CD4-positive, alpha-beta memory T cell (primary cell): ENCODE data around the gene TSPAN31. TPM values are rescaled to one million over a fixed set of nuclear protein-coding genes. Genes with fewer than 3 reads are reported as not detected.

Experiments used
- CTCF ChIA-PET: fragments of 350-600 bp; sonication (Branson Sonifier 250); formaldehyde crosslinking; loops from one replicate; lab custom pipeline; 2021; ENCODE audit warnings: inconsistent platforms; ENCODE audit not compliant: partially characterized antibody; lab: Charles Lee
- POLR2A ChIA-PET: fragments of 350-600 bp; sonication (Branson Sonifier 250); formaldehyde crosslinking; loops from one replicate; lab custom pipeline; 2021; ENCODE audit not compliant: partially characterized antibody; lab: Charles Lee
- DNase-seq, 5 donors: peaks; one replicate each; pipeline versions ENCODE4 v3.0.0 to v3.0.0-alpha.2; 2020 to 2022; ENCODE audit warnings: mixed read lengths in 1 of 5
- H3K27ac ChIP-seq: one replicate; pipeline ENCODE4 v1.7.0; 2013; ENCODE audit warnings: low read depth, low read length
- H3K27me3 ChIP-seq: 2 replicates; pipeline ENCODE4 v1.7.0; 2013; ENCODE audit warnings: mild to moderate bottlenecking, low read length, moderate library complexity; ENCODE audit not compliant: insufficient read depth
- H3K36me3 ChIP-seq: 2 replicates; pipeline ENCODE4 v1.7.0; 2013; ENCODE audit warnings: mild to moderate bottlenecking, low read length, moderate library complexity; ENCODE audit not compliant: insufficient read depth
- H3K4me1 ChIP-seq: 2 replicates; pipeline ENCODE4 v1.7.0; 2013; ENCODE audit warnings: mild to moderate bottlenecking, low read length, moderate library complexity; ENCODE audit not compliant: insufficient read depth
- H3K4me3 ChIP-seq, 2 donors: one replicate each; pipeline ENCODE4 v1.7.0; 2013; ENCODE audit warnings: low read length in 2 of 2, mild to moderate bottlenecking in 1 of 2
- H3K9me3 ChIP-seq, 2 donors: one replicate each; pipeline ENCODE4 v1.7.0; 2013; ENCODE audit warnings: low read length in 2 of 2, control low read depth in 1 of 2; ENCODE audit not compliant: control insufficient read depth in 1 of 2
- H3K27ac Mint-ChIP-seq, 7 donors: one replicate each; pipeline ENCODE4 v1.8.0; 2020 to 2021; ENCODE audit warnings: mixed read lengths in 7 of 7, mild to moderate bottlenecking in 6 of 7, inconsistent platforms in 3 of 7, moderate library complexity in 3 of 7
- H3K27me3 Mint-ChIP-seq, 2 donors: one replicate each; pipeline ENCODE4 v1.8.0; 2020 to 2021; ENCODE audit warnings: mixed read lengths in 2 of 2
- H3K36me3 Mint-ChIP-seq, 2 donors: one replicate each; pipeline ENCODE4 v1.8.0; 2020 to 2021; ENCODE audit warnings: mixed read lengths in 2 of 2, inconsistent platforms in 1 of 2, mild to moderate bottlenecking in 1 of 2
- H3K4me1 Mint-ChIP-seq, 4 donors: one replicate each; pipeline ENCODE4 v1.8.0; 2020 to 2021; ENCODE audit warnings: mixed read lengths in 4 of 4, mild to moderate bottlenecking in 1 of 4
- H3K4me3 Mint-ChIP-seq, 8 donors: one replicate each; pipeline ENCODE4 v1.8.0; 2020 to 2021; ENCODE audit warnings: mixed read lengths in 8 of 8, mild to moderate bottlenecking in 7 of 8, moderate library complexity in 6 of 8, inconsistent platforms in 3 of 8
- H3K9me3 Mint-ChIP-seq, 8 donors: one replicate each; pipeline ENCODE4 v1.8.0; 2020 to 2021; ENCODE audit warnings: mixed read lengths in 8 of 8, mild to moderate bottlenecking in 5 of 8, inconsistent platforms in 3 of 8, moderate library complexity in 1 of 8
- intact Hi-C: fragments of 100-400 bp; cut with micrococcal nuclease; formaldehyde crosslinking; loops from one replicate; pipeline ENCODE4 v1.15.1; 2023
- microRNA-seq: library from miRNA; unstranded; fragments of <30 nt; microRNA quantifications from one replicate; pipeline ENCODE4 v1.2.0, GENCODE V29; 2021; ENCODE audit warnings: borderline replicate concordance, borderline number of aligned reads, borderline microRNAs expressed, mixed read lengths
- polyA plus RNA-seq, 2 donors: library from polyadenylated mRNA; unstranded; fragments of 300-500 nt; fragmentation: Illumina TruSeq; gene quantifications; one replicate each; pipeline ENCODE4 v1.2.3, GENCODE V29; 2021
- total RNA-seq, 2 experiments: library from RNA; stranded (reverse); gene quantifications; one replicate each; pipeline ENCODE4 v1.2.3, GENCODE V29; 2021

The TSPAN31 gene
- total and polyA plus RNA-seq, 4 experiments from 2014 or later = 27.5 to 76.2 (median 34.0) TPM

DNA sequence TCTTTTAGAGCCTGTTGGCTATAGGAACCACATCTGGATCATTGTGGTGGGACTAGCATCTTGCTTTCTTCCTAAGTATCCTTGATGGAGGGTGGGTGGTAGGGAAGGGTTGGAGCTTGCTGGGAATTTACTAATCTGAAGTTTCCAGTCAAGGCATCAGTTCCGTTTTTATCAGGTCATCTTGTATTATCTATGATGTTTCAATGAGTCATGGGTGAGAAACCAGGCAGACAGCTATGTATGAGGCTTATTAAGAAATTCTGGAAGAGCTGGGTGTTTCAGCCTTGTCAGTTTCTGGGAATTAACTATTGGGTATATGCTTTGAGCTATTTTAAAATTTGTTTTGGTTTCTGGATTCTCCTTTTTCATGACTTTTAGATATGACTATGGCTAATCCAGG, 49.1 kb downstream of the TSPAN31 start:
- DNase-seq = no peak
- H3K27me3 Mint-ChIP-seq = no peaks in the 10 kb centered on the region
- intact Hi-C loops = no loop called here
- peak overlapping the region in 4 of 7 donors; percentile 16 to 68 (median 40) for H3K27ac Mint-ChIP-seq
- no peak overlapping the region for H3K4me3 Mint-ChIP-seq
- H3K9me3 Mint-ChIP-seq = no peaks in the 10 kb centered on the region
- peaks cover 49 to 70% of the 10 kb centered on the region in 2 donors for H3K36me3 Mint-ChIP-seq
- Histone ChIP-seq H3K27me3 (no peaks in the 10 kb centered on the region), H3K4me3 (no peak overlapping the region), H3K36me3 (peaks cover 50% of the 10 kb centered on the region), H3K27ac (no peak overlapping the region), H3K4me1 (no peaks in the 10 kb centered on the region), H3K9me3 (no peaks in the 10 kb centered on the region)
- POLR2A ChIA-PET = interaction anchor here (0.9 to 1.3 kb wide), 4 partner anchors 9 to 105 kb away, joined by 3 to 4 read pairs (median 4); partner anchors contain the start of gene TSFM
- CTCF ChIA-PET = interaction anchor here (1.4 to 3.9 kb wide), 5 partner anchors 8 to 28 kb away, joined by 3 to 19 read pairs (median 4); no protein-coding TSS in a partner anchor
- peaks cover 0 to 4% (median under 1%) of the 10 kb centered on the region in 4 donors for H3K4me1 Mint-ChIP-seq

- Mint-ChIP-seq H3K36me3 (peaks cover 52 to 69% of the 10 kb centered on the region in 2 donors), H3K27ac (no peak overlapping the region), H3K27me3 (no peaks in the 10 kb centered on the region), H3K9me3 (no peaks in the 10 kb centered on the region), H3K4me1 (peaks cover 0 to 4% (median 0%) of the 10 kb centered on the region in 4 donors), H3K4me3 (no peak overlapping the region)
- H3K4me1 ChIP-seq = no peaks in the 10 kb centered on the region
- no peaks in the 10 kb centered on the region for H3K9me3 ChIP-seq
- DNase-seq = no peak
- no peak overlapping the region for H3K27ac ChIP-seq
- intact Hi-C loops = no loop called here
- peaks cover 53% of the 10 kb centered on the region for H3K36me3 ChIP-seq
- POLR2A ChIA-PET = no interaction called here
- H3K4me3 ChIP-seq = no peak overlapping the region
- CTCF ChIA-PET = no interaction called here
- H3K27me3 ChIP-seq = no peaks in the 10 kb centered on the region
Observed at GRCh38 chr12:57795354-57795753, 50.5 kb downstream of the TSPAN31 start.

DNA sequence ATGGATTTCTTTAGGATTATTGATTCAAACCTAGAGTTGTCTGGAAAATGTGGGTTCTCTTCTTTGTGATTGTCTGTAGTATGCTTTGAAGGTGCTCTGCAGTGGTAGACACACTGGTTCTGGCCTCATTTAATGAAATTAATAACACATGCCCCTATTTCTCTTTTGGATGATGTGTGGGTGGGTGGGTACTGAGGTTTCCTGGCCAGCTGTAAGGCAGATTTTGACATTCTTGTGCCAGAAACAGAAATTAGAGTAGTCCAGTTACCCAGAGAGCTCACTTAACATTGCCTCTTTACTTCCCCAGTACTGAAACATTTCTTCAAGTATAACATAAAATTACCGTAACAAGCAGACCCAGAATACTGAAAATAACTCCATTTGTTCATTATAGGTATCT, 52.2 kb downstream of the TSPAN31 start:
- peaks cover 0 to 3% (median 0%) of the 10 kb centered on the region in 4 donors for H3K4me1 Mint-ChIP-seq
- peaks cover 47 to 71% of the 10 kb centered on the region in 2 donors for H3K36me3 Mint-ChIP-seq
- no peak for DNase-seq
- Histone ChIP-seq H3K27me3 (no peaks in the 10 kb centered on the region), H3K36me3 (peaks cover 50% of the 10 kb centered on the region), H3K4me1 (no peaks in the 10 kb centered on the region), H3K27ac (no peak overlapping the region), H3K9me3 (no peaks in the 10 kb centered on the region), H3K4me3 (no peak overlapping the region)
- H3K4me3 Mint-ChIP-seq = no peak overlapping the region
- H3K27ac Mint-ChIP-seq = peak overlapping the region in 2 of 7 donors; percentile 14 to 62
- intact Hi-C loops = no loop called here
- ChIA-PET POLR2A (no interaction called here), CTCF (interaction anchor here (1.0 to 2.0 kb wide), 5 partner anchors 14 to 108 kb away, joined by 3 to 6 read pairs (median 5); partner anchors contain the start of gene TSFM)
- H3K27me3 Mint-ChIP-seq = no peaks in the 10 kb centered on the region
- H3K9me3 Mint-ChIP-seq = no peaks in the 10 kb centered on the region

DNA sequence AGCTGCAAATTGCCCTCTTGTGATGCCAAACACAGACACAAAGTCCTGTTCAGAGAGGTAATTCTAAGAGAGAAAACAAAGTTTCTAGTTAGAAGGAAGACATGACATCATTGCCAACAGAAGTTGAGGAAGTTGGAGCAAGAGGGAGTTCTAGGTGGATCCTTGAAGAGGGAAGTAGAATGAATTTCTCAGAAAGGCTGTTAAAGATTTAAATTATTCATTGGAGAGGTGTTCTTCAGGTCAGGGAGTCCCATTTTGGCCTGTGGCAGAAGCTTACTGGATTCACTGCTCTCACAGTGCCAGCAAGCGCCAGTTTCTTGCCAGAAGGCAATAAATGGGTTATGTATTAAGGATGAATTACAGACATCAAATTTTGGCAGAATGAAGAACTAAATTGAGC, 53.1 kb downstream of the TSPAN31 start:
- POLR2A ChIA-PET = no interaction called here
- no peak for DNase-seq
- Histone ChIP-seq H3K36me3 (peaks cover 51% of the 10 kb centered on the region), H3K4me1 (no peaks in the 10 kb centered on the region), H3K4me3 (no peak overlapping the region), H3K9me3 (no peaks in the 10 kb centered on the region), H3K27me3 (no peaks in the 10 kb centered on the region), H3K27ac (no peak overlapping the region)
- Mint-ChIP-seq H3K4me3 (no peak overlapping the region), H3K27me3 (no peaks in the 10 kb centered on the region), H3K27ac (peak overlapping the region in 1 of 7 donors; percentile 63), H3K36me3 (peaks cover 44 to 72% of the 10 kb centered on the region in 2 donors), H3K4me1 (peaks cover 0 to under 1% (median 0%) of the 10 kb centered on the region in 4 donors), H3K9me3 (no peaks in the 10 kb centered on the region)
- CTCF ChIA-PET = interaction anchor here (1.0 to 2.0 kb wide), 6 partner anchors 8 to 107 kb away, joined by 3 to 6 read pairs (median 4); partner anchors contain the start of gene TSFM
- intact Hi-C loops = no loop called here

Small RNA genes lying within 50 kb of the gene (microRNA-seq; reads per million reads assigned to microRNA genes)
- gene MIR6759 = not detected

Other genes with a start within 250 kb of the TSPAN31 start
- 10 to 100 TPM; 38.5 to 40.8 TPM for gene DDIT3, start 224.5 kb upstream of the TSPAN31 start, total RNA-seq
- gene DDIT3, start 224.5 kb upstream of the TSPAN31 start, polyA plus RNA-seq = 10 to 100 TPM; 15.4 to 22.8 TPM
- gene MBD6, start 222.2 kb upstream of the TSPAN31 start, total RNA-seq = 100 to 1,000 TPM in 1 of 2 experiments, 10 to 100 TPM in 1; 97.4 to 103 TPM
- 1 to 10 TPM in 1 of 2 donors, under 1 TPM in 1; 0.16 to 2.6 TPM for gene MBD6, start 222.2 kb upstream of the TSPAN31 start, polyA plus RNA-seq
- gene DCTN2, start 197.8 kb upstream of the TSPAN31 start, total RNA-seq = 10 to 100 TPM; 69.4 to 70.7 TPM
- 10 to 100 TPM; 67.4 to 86.2 TPM for gene DCTN2, start 197.8 kb upstream of the TSPAN31 start, polyA plus RNA-seq
- gene KIF5A, start 195.0 kb upstream of the TSPAN31 start, total RNA-seq = under 1 TPM; 0.96 to 1.00 TPM
- not detected for gene KIF5A, start 195.0 kb upstream of the TSPAN31 start, polyA plus RNA-seq
- gene PIP4K2C, start 153.8 kb upstream of the TSPAN31 start, total RNA-seq = 10 to 100 TPM; 32.4 to 36.0 TPM
- gene PIP4K2C, start 153.8 kb upstream of the TSPAN31 start, polyA plus RNA-seq = 10 to 100 TPM; 30.4 to 45.0 TPM
- gene DTX3, start 140.2 kb upstream of the TSPAN31 start, total RNA-seq = 10 to 100 TPM; 33.8 to 37.1 TPM
- gene DTX3, start 140.2 kb upstream of the TSPAN31 start, polyA plus RNA-seq = 1 to 10 TPM; 4.2 to 6.2 TPM
- gene ARHGEF25, start 133.6 kb upstream of the TSPAN31 start, total RNA-seq = under 1 TPM; 0.47 to 0.67 TPM
- not detected for gene ARHGEF25, start 133.6 kb upstream of the TSPAN31 start, polyA plus RNA-seq
- gene B4GALNT1, start 111.8 kb upstream of the TSPAN31 start, total RNA-seq = not detected
- not detected for gene B4GALNT1, start 111.8 kb upstream of the TSPAN31 start, polyA plus RNA-seq
- 100 to 1,000 TPM; 189 to 195 TPM for gene OS9, start 50.9 kb upstream of the TSPAN31 start, total RNA-seq
- 10 to 100 TPM; 56.6 to 73.0 TPM for gene OS9, start 50.9 kb upstream of the TSPAN31 start, polyA plus RNA-seq
- 10 to 100 TPM; 63.2 to 66.7 TPM for gene AGAP2, start 6.3 kb upstream of the TSPAN31 start, total RNA-seq
- gene AGAP2, start 6.3 kb upstream of the TSPAN31 start, polyA plus RNA-seq = 1 to 10 TPM; 3.2 to 8.6 TPM
- gene CDK4, start 7.3 kb downstream of the TSPAN31 start, total RNA-seq = 10 to 100 TPM; 44.4 to 48.3 TPM
- gene CDK4, start 7.3 kb downstream of the TSPAN31 start, polyA plus RNA-seq = 10 to 100 TPM; 85.0 to 99.7 TPM
- gene MARCHF9, start 10.1 kb downstream of the TSPAN31 start, total RNA-seq = 10 to 100 TPM; 58.0 to 62.8 TPM
- 1 to 10 TPM; 3.7 to 8.9 TPM for gene MARCHF9, start 10.1 kb downstream of the TSPAN31 start, polyA plus RNA-seq
- 1 to 10 TPM in 1 of 2 experiments, under 1 TPM in 1; 0.64 to 1.4 TPM for gene CYP27B1, start 22.0 kb downstream of the TSPAN31 start, total RNA-seq
- gene CYP27B1, start 22.0 kb downstream of the TSPAN31 start, polyA plus RNA-seq = under 1 TPM; 0.55 to 0.93 TPM
- 10 to 100 TPM in 1 of 2 experiments, 1 to 10 TPM in 1; 9.9 to 10.9 TPM for gene METTL1, start 27.1 kb downstream of the TSPAN31 start, total RNA-seq
- 10 to 100 TPM; 16.3 to 19.1 TPM for gene METTL1, start 27.1 kb downstream of the TSPAN31 start, polyA plus RNA-seq
- 1 to 10 TPM; 3.1 to 4.9 TPM for gene EEF1AKMT3, start 27.6 kb downstream of the TSPAN31 start, total RNA-seq
- gene EEF1AKMT3, start 27.6 kb downstream of the TSPAN31 start, polyA plus RNA-seq = 10 to 100 TPM in 1 of 2 donors, 1 to 10 TPM in 1; 5.3 to 12.4 TPM
- 10 to 100 TPM; 18.9 to 22.2 TPM for gene TSFM, start 37.7 kb downstream of the TSPAN31 start, total RNA-seq
- 10 to 100 TPM; 23.2 to 32.5 TPM for gene TSFM, start 37.7 kb downstream of the TSPAN31 start, polyA plus RNA-seq
- 10 to 100 TPM; 14.6 to 15.9 TPM for gene AVIL, start 73.7 kb downstream of the TSPAN31 start, total RNA-seq
- gene AVIL, start 73.7 kb downstream of the TSPAN31 start, polyA plus RNA-seq = under 1 TPM in 1 of 2 donors, not detected in 1; 0.68 TPM
- gene CTDSP2, start 101.7 kb downstream of the TSPAN31 start, total RNA-seq = 100 to 1,000 TPM; 274 to 285 TPM
- gene CTDSP2, start 101.7 kb downstream of the TSPAN31 start, polyA plus RNA-seq = 10 to 100 TPM; 57.7 to 74.8 TPM
- 1 to 10 TPM; 6.1 to 6.7 TPM for gene ATP23, start 196.5 kb downstream of the TSPAN31 start, total RNA-seq
- 10 to 100 TPM; 16.6 to 22.9 TPM for gene ATP23, start 196.5 kb downstream of the TSPAN31 start, polyA plus RNA-seq